Bladder microvascular endothelial cell (primary cell): Measurements from ENCODE around the gene RAN. TPM values are rescaled to one million over a fixed set of nuclear protein-coding genes. Genes with fewer than 3 reads are reported as not detected.

ENCODE experiments used
- total RNA-seq: library from RNA; depleted of rRNA; stranded (reverse); fragments of >200 nt; gene quantifications from 2 replicates; pipeline ENCODE4 v1.2.3, GENCODE V29; 2014

The RAN gene
- total RNA-seq: 599 and 1,195 TPM in 2 replicates

GRCh38 chr12:130871286-130872178, at the start of gene RAN:
TSS of gene RAN (plus strand) at chr12:130872066. CDS start at chr12:130872594, 528 bp downstream.

GRCh38 chr12:130838951-130839769, 32.7 kb upstream of the RAN start, which contains the start of gene STX2:
TSS of gene STX2 (minus strand) at chr12:130839250. CDS start at chr12:130839099, 151 bp downstream.

Other genes with a start within 250 kb of the RAN start
- gene RIMBP2, start 155.8 kb upstream of the RAN start, total RNA-seq: not detected in 2 replicates
- 30.3 and 49.3 TPM in 2 replicates for gene STX2, start 32.8 kb upstream of the RAN start, total RNA-seq
- 0.06 and 0.16 TPM in 2 replicates for gene ADGRD1, start 81.8 kb downstream of the RAN start, total RNA-seq